GM19239 (cell line): ENCODE measurements around the gene IFFO2.

Experiments
- DNase-seq: peaks from one replicate; pipeline ENCODE4 v3.0.0; 2011; ENCODE audit warnings: low spot score; ENCODE audit not compliant: insufficient read length
- FAIRE-seq: peaks from 2 replicates; lab custom pipeline; 2011; peaks lifted over from hg19 to GRCh38; lab: Jason Lieb, UNC

Gene IFFO2

DNA sequence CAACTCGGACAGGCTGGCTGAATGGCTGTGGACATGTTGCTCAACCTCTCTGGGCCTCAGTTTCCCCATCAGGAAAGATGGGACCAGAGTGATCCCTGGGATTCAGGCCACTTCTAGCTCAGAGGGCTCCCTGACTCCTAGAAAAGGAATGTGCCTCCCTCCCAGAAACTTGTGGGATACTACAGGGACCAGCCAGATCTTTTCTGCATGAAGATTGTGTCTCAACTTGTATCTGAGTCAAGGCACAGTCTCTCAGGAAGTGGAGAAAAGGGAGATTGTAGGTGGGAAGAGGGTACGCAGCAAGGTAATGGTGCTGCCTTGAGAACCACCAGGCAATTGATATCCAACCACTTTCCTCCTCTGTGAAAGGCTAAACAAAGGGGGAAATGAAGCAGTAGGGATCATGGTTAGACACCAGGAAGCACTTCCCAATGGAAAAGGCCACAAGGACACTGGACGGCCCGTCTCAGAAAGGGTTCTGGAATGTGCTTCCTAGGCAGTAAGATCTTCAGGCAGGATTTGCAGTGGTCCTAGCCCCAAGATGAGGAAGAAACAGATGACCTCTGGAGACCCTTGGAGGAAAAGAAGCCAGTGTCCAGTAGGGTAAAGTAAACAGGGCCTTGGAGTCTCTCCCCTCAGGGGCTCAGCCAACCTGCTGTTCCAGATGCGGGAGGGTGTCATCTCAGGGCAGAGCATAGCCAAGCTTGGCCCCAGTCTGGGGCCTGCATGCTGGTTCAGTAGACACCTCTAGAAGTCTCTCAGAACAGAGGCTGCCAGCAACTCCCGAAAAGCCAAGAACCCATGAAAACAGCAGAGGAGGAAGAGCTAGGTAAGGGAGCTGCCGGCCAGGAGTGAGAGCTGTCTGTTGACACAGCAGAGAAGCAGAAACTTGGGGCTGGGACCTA lies 16.8 kb downstream of the IFFO2 start:
- FAIRE-seq (no peak), DNase-seq (no peak)

DNA sequence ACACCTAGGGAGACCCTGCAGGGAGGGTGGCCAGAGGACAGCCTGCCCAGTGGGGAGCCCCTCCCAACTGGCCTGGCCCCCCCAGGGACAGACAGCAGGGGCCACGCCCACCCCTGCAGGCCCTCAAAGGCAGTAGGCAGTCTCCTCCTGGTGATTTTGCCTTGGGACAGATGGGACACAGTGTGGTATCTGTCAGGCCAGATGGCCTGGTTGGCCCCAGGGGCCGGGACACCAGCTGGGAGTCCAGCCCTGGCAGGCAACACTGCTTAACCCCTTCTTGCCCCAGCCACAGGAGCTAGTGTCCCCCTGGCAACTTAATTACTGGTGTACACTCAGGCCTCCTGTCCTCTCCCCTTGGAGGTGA lies 17.8 kb downstream of the IFFO2 start:
- FAIRE-seq, result no peak
- no peak for DNase-seq

DNA sequence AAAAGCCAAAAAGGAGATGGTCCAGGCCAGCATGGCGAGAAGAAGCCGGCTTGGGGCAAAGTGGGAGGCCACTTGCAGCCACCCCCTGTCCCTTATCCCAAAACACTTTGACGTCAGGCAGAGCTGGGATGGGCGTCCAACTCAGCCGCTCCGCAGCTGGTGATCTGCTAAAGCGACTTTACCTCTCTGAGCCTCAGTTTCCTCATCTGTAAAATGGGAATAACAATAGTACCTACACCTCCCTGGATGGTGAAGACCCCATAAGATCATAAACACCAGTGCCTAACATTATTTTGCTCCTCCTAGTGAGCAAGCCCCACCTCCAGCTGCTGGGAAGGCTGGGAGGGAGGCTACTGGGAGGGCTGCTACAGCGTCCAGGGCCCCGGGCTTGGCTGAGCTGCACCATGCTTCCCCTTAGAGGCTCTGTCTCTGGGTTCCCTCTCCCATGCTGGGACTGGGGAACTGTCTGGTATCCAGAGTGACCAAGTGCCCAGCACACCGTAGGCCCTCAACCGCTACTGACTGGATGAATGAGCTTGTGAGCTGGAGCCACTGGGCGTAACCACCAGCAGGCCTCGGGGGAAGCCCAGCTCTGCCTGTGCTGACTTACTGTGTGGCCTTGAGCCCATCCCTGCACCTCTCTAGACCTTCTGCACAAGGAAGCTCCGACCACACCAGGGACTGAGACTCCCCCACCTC lies 18.3 kb downstream of the IFFO2 start:
- no peak for DNase-seq
- no peak for FAIRE-seq

DNA sequence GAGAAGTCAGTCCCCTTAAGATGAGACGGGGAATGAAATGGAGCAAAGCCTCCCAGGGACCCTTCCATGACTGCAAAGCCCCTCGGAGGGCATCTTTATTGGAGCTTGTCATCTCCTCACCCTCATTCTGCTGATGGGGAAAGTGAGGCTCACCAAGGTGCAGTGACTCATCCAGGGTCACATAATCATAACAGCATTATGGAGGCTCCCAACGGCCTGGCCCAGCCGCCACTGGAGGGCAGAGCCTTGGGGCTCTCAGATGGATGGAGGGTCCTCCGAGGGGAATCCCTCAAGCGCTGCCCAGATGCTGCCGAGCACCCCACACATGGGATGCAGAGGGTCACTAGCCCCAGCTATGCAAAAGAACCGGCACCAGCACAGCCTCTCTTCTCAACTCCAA lies 18.9 kb downstream of the IFFO2 start:
- FAIRE-seq (no peak), DNase-seq (no peak)

DNA sequence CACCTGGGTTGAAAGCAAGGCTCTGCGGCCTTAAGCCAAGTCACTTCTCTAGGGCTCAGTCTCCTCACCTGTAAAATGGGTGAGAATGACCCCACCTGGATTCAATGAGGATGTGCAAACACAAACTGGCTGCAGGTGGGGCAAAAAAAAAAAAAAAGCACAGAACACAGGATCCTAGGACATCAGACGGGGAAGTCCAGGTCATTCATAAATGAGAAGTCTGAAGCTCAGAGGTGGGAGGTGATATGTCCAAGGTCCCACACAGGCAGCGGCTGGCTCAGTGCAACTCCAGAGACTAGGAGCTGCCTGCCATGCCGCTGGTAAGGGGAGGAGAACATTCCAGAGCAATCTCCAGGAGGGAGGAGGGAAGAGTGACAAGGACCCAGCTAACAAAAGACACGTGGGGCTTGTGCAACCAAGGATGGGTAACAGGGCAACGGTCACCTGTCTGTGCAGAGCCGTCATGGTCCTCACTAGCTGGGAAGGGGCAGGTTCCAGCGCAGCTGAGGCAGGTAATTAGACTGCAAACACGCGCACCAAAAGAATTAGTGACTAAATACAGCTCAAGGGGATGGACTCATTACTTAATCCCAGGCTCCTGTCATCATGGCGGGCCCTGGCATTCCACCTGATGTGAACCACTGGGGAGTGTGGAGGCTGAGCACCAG lies 19.5 kb downstream of the IFFO2 start:
- FAIRE-seq, result no peak
- DNase-seq, result no peak

DNA sequence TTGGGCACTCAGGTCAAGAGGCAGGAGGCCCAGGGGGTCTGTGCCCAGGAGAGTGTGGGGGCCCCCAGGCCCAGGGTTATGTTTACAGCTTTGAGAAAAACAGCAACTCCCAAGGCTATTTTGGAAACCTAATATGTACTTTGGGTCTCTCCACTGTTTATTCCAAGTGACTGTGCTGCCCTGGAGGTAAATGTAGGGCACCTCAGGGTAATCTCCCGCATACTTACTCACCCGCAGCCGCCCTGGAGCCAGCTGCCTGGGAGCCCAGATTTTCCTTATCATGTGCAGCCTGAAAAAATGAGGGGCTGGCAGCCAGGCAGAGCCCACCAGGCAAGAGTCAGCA lies 20.0 kb downstream of the IFFO2 start:
- FAIRE-seq, result no peak

DNA sequence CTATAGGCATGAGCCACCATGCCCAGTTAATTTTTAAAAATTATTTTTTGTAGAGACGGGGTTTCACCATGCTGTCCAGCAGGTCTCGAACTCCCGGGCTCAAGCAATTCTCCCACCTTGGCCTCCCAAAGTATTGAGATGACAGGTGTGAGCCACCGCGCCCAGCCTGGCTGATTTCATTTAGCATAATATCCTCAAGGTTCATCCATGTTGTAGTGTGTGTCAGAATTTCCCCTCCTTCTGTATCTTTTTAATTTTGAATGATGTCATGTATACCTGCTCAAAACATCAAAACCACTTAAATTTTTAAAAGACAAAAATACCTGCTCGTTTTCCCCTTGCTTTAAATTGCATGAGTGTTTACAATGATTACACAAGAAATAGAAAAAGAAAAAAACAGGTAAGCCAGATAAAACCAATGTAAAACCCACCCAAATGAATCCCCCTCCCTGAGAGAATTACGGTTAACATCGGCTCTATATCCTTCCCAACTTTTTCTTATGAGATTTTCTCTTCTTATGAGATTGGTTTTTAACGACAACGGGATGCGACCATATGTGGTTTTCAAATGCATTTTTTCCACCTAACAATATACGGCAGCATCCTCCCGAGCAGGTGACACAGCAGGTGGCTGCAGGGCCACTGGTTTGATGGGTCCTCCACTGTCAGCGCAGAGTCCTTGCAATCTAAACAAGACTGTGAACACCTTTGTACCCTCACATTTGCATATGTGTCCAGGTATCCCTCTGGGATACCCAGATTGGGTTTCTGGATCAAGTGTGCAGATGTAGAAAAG lies 22.1 kb downstream of the IFFO2 start:
- DNase-seq (no peak), FAIRE-seq (no peak)

More for the DNA sequence above, 20.0 kb downstream of the IFFO2 start:
- no peak for DNase-seq

DNA sequence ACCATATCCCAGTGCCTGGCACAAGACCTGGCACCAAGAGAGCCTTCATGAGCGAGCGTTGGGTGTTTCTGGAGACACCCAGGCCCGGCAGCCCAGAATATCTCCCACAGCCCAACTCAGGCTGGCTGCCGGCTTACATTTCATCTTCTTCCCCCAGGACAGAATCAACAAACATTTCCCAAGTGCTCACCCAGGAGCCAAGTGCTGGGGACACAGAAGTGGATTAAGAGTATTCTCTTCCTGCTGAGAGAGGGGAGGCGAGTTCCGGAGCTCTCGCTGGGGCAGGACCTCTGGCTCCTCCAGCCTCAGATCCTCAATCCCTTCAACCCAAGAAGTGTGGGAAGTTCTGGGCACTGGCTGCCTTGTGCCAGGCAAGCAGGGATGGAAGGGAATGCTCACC lies 23.6 kb downstream of the IFFO2 start:
- FAIRE-seq (no peak), DNase-seq (no peak)

DNA sequence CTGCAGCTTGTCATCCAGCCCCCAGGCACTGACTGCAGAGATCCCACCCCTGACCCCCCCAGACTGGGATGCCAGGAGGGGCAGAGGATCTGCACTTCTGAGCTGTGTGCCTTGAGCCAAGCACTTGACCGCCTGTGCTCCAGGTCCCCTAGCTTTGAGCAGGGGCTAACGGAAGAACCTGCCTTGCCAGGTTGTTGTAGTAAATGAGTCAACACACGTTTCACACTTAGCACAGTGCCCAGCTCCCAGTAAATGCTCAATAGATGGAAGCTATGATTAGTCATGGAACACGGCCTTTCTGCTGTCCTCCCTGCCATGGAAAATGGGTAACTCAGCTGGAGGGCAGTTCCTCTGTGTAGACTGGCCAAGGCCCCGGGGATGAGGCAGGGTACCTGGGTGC lies 24.1 kb downstream of the IFFO2 start:
- no peak for DNase-seq
- no peak for FAIRE-seq

DNA sequence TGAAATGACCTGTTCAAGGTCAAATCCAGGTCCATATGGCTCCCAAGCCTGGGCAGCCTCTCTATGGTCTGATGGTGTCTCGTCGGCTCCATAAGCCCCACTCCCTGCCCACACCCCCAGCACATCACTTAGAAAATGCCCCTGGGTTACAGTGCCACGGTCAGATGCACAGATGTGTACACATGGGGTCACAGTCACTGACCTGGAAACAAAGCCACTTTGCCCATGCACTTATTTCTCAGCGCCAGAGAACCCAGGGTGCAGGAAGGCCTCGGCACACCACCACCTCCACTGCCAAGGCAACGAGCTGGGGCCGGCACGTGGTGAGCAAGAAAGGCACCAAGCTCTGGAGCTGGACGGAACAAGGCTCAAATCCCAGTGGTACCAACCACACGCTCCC lies 24.7 kb downstream of the IFFO2 start:
- FAIRE-seq (no peak), DNase-seq (no peak)

DNA sequence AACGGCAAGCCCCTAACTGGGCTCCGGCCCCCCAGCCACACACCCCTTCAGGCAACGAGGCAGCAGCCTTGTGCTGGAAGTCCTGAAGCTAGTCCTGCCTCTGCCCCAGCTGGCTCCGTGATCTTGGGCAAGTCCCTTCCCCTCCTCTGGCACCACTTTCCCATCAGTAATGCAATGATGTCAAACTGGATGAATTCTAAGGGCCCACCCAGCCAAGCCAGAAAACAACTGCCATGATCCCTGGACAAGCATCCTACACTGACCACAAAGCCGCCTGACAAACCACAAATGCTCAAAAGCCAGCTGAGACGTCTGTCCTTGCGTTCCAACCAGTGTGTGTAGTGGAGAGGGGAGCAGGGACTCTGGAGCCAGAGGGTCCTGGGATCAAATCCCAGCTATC lies 26.8 kb downstream of the IFFO2 start:
- no peak for FAIRE-seq
- DNase-seq, result no peak

DNA sequence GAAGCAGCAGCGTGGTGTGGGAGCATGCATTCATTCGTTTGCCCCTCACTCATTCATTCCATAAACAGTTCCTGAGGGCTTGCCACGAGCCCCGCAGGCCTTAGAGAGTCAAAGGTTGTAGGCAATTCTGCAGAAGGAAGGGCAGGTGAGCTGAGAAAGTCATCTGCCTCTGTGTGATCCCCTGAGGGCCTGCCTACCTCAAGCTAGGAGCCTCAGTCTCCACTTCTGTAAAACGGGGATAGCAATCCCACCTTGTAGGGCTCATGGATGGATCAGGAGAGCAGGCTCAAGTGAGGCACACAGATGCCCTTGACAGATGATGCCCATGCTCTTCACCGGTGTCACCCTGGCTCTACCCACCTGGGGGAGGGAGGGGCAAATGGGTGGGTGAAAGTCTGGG lies 27.5 kb downstream of the IFFO2 start:
- no peak for FAIRE-seq
- no peak for DNase-seq

DNA sequence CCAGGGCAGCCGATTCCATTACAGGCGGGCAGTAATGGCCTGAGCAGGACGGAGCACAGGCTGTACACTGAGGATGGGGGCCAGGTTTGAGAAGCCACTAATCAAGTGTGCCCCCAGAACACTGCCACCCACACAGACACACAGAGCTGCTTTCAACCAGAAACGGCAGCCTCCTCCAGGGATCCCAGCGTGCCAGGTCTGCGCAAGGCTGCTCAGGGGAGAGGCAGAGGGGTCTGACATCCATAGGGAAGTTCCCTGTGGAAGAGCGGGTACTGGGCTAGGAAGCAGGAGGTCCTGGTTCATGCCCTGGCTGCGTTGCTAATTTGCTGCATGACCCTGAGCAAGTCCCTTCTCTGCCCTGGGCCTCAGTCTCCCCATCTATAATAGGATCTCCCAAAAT lies 28.1 kb downstream of the IFFO2 start:
- no peak for DNase-seq
- no peak for FAIRE-seq

DNA sequence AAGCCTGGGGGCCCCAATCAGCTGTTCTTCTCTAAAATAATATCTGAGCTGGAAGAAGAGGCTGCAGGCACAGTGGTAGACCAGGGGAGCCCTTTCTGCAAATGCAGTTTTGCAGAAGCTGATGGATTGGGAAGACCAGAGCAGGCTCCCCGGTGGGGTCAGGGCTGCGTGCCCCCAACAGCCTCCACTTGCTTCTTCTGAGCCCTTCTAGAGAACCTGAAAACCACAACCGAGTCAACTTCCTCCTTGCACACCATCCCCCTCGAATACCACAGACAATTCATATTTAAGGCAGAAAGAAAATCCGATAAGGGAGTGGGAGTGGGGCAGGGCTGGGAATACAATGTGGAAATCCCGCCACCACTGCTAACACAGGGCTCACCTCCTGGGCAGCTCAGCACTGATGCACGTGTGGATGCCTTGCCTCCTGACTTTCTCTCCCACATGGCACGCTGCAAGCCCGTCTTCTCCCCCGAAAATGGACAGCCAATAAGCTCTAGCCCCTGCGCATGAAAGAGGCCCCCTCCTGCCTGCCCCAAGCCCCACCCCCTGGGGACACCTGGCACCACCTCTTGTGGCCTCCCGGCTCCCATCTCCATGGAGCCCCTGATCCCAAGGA lies 28.7 kb downstream of the IFFO2 start:
- DNase-seq (no peak), FAIRE-seq (peak; percentile 95)

DNA sequence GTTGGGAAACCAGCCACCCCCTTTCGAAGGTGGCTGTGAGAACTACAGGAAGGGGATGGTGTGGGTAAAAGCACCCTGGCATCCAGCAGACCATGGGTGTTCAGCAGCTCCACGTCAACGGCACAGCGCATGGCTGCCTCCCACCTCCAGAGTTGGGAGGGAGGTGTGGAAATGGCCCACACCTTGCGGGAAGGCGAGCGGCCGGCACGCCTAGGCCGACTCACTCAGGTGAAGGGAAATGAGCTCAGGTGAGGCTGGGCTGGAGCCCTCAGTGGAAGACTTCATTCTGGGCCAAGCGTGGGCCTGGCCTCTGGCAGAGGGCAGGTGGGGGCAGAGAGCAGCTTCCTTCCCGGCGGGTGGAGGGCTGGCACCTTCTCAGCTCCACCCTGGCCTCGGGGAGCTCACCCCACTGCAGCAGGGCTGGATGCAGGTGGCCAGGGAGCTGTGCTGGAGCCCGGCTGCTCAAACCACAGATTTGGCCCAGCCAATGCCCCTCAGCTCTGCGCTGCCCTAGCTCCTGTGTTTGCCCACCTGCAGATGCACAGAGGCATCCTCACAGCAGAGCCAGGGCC lies 29.3 kb downstream of the IFFO2 start:
- no peak for DNase-seq
- FAIRE-seq, result peak; percentile 68

DNA sequence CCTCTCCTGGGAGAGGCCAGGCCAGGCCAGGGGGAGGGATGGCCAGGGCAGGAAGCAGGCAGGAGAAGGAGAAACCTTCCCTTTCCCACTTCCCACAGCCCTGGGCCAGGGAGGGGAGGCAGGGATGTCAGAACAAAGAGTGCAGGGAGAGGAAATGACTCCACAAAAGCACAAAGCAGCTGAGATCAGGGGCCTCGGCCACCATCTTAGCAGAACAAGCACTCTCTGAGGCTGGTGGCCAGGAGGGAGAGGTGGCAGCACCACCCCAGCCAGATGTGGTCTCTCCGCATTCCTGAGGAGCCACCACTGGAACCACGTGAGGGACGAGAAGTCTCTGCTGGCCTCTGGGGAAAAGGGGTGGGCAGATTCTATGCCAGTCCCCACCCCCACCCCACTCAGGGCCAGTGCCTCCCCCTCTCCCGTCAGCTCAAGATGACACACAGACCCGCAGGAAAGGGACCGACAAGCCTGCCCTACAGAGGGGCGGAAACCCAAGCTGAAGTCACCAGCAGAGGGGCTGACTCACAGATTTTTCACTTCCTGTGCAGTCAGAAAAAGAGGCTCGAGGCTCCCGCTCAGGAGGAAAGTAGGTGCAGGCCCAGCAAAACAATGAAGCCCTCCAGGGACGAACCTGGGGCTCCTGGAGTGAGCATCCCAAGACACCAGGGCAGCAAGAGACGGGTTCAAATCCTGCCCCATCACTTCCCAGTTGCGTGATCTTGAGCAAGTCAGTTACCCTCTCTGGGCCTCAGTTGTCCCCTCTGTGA lies 30.0 kb downstream of the IFFO2 start:
- peak; percentile 93 for DNase-seq
- peak; percentile 98 for FAIRE-seq

DNA sequence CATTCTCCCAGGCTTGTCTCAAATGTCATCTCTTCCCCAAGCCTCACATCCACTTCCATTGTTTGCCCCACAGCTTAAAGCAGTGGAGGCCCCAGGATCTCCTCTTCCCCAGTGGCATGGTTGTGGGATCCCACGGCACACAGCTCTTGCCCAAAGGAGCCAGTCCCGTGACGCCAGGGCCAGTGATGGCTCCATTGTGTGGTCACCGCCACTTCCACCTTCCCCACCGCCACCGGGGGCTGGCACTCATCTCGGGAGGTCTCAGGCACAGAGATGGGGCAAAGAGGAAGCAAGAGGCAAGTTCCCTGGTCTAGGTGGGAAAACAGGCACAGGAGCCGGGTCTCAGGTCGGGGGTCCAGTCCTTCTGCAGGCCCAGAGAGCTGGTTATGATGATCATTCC lies 31.2 kb downstream of the IFFO2 start:
- DNase-seq, result no peak

DNA sequence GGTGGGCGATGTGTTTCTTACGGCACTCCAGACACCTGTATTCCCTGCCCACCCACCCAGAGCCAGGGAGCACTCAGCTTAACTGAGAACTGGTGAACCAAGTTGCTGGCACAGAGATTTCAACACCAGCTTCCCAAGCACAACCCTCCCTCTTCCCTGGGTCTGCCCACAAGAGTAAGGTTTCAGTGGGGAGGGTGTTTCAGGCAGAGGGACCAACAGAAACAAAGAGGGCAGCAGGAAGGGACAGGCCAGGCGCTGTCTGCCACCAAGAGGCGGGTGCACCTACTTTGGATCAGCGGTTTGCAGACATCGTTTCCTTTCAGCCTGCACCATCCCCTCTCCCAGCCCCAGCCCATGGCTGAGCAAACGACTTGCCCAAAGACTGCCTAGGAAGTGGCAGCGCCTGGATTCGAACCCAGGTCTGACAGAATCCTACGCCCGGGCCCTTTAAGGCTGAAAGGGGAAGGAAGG lies 32.2 kb downstream of the IFFO2 start:
- FAIRE-seq, result no peak
- DNase-seq, result no peak

More for the DNA sequence above, 31.2 kb downstream of the IFFO2 start:
- no peak for FAIRE-seq

DNA sequence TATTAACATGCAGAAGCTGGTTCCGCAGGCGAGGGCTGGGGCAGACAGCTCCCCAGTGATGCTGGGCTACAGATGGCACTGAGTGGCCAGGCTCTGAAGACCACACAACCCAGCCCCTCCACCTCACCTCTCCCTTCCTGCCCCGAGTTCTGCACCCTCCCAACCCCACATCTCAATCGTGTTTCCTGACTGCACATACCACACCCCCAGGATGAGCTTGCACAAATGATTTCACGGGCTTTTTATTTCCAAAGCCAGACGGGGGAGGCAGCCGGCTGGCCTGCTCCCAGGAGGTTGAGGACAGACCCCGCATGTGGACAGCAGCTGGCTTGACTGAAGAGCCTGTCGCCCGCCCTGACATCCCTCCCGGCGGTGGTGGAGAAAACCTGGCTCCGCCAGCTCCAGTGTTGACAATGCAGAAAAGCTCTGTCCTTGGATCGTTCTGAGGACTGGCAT lies 32.7 kb downstream of the IFFO2 start:
- no peak for FAIRE-seq
- DNase-seq, result no peak
